Measurements from ENCODE around the gene STRN4.
A peak's percentile ranks its signal among the peaks of the same experiment; 100 is the strongest.
"Not testable (repeated sequence)": the region's sequence is repeated elsewhere in the genome, so short reads cannot be mapped to it uniquely, and the experiment has no call there.

STRN4 gene

DNA sequence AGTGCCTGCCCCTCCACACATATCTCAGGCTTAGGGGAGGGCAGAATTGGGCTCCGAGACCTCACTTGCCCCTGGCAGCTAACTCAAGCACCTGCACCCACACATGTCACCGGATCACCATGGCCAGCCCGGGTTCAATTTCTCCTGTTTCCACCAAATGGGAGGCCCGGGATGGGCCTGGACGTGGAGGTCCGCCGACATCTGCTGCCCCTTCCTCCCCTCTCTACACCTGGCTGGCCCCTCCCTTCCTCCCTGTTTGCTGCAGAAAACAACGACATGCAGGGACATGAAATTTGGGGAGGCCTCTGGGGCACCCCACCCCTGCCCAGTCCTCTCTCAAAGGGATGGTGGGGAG is 30.7 kb downstream of the STRN4 start:
- H3K27me3 Mint-ChIP-seq: no peaks in the 10 kb centered on the region
- peaks cover 55% of the 10 kb centered on the region for H3K36me3 Mint-ChIP-seq (ENCODE audit: insufficient read depth)
- H3K9me3 Mint-ChIP-seq: no peaks in the 10 kb centered on the region
- peak overlapping the region; percentile 97 to 99 for H3K4me3 Mint-ChIP-seq
- DNase-seq (no peak), ATAC-seq (replicated peaks) (no peak)
- H3K4me1 Mint-ChIP-seq (ENCODE audit: low read depth in 2 of 2): peaks cover 36 to 54% of the 10 kb centered on the region in 2 donors
- H3K27ac Mint-ChIP-seq: peak overlapping the region; percentile 97

DNA sequence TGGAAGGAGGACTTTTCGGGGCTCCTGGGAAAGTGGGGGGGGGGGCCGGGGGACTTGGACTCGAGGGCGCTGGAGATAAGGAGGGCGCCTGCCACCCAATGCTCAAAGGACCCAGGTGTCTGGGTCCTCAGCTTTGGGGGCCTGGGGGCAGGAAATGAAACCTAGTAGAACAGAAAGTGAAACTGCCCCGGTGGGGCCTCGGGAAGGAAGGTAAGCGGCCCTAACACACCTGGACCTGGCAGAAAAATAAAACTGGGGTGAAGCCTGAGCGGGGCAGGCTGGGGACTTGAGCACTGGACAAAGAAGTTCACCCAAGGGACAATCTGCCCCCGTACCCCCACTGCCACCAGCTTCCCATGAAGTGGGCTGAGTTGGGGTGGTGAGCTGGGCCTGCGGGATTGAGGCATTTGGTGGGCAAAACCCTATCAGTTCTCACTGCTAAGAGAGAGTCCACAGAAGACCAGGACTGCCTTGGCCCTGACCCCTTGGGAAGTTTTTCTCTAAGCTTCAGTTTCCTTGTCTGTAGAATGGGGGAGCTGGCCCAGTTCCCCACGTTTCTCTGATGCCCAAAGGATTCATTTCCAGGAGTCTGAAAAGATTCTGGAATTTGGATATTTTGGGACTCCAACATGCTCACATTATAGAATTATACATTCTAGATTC is 31.7 kb downstream of the STRN4 start:
- Mint-ChIP-seq H3K4me1 (ENCODE audit: low read depth in 2 of 2) (peaks cover 35 to 53% of the 10 kb centered on the region in 2 donors), H3K27me3 (no peaks in the 10 kb centered on the region), H3K4me3 (peak overlapping the region; percentile 97 to 99), H3K9me3 (no peaks in the 10 kb centered on the region), H3K27ac (peak overlapping the region; percentile 97), H3K36me3 (ENCODE audit: insufficient read depth) (peaks cover 65% of the 10 kb centered on the region)
- ATAC-seq (replicated peaks) (peak; percentile 53), DNase-seq (peak in 1 of 3 experiments; percentile 66)

DNA sequence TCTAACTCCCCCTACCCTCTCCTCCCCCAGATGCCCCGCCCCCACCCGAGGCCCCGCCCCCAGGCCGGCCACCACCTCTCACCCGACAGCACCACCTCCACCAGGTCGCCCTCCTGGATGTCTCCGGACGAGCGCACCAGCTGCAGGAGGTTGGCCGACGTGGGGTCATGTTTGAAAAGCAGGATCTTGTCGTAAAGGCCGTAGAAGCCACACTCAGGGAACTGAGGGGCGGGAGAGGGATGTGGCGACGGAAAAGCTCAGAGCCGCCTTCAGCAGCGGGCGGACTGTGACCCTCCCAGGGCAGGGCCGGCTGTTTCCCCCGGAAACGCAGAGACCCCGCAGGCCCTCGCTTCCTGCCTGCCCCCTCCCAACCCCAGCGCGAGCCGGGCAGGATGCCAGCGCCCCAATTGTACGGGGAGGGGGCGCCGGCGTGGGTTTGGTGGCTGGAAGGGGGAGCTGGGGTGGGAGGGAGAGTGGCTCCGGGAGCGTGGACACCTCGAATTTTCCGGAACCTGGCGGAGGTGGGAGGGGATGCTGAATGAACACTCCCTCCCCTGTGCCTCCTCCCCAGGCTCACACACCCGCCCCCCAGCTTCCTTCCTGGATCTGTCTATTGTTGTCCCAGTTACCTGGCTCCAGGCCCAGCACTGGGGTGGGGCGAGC is 32.3 kb downstream of the STRN4 start:
- peak overlapping the region; percentile 97 to 99 for H3K4me3 Mint-ChIP-seq
- peaks cover 29 to 46% of the 10 kb centered on the region in 2 donors for H3K4me1 Mint-ChIP-seq (ENCODE audit: low read depth in 2 of 2)
- no peaks in the 10 kb centered on the region for H3K27me3 Mint-ChIP-seq
- ATAC-seq (replicated peaks) (peak; percentile 65), DNase-seq (peak; percentile 70 to 76 (median 75))
- no peaks in the 10 kb centered on the region for H3K9me3 Mint-ChIP-seq
- H3K27ac Mint-ChIP-seq: peak overlapping the region; percentile 97
- H3K36me3 Mint-ChIP-seq (ENCODE audit: insufficient read depth): peaks cover 69% of the 10 kb centered on the region

DNA sequence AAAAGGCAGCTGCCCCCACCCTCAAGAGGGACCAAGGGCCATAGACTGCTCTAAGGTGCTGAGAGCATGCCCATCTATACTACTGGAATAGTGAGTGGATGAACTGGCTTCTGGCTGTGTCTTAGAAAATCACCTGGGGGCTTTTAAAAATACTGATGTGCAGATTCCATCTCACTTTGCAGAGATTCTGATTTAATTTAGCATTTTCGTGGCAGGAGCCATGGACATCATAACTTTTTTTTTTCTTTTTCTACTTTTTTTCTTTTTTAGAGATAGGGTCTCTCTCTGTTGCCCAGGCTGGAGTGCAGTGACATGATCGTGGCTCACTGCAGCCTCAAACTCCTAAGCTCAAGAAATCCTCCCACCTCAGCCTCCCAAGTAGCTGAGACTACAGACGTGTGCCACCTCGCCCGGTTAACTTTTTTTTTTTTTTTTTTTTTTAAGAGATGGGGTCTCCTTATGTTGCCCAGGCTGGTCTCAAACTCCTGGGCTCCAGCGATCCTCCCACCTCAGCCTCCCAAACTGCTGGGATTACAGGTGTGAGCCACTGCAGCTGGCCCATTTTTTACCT is 33.4 kb downstream of the STRN4 start:
- Mint-ChIP-seq H3K4me3 (peak overlapping the region; percentile 97 to 99), H3K4me1 (ENCODE audit: low read depth in 2 of 2) (peaks cover 20 to 36% of the 10 kb centered on the region in 2 donors), H3K27ac (peak overlapping the region; percentile 97), H3K36me3 (ENCODE audit: insufficient read depth) (peaks cover 71% of the 10 kb centered on the region)
- not testable (repeated sequence) for ATAC-seq (replicated peaks); H3K27me3 Mint-ChIP-seq; H3K9me3 Mint-ChIP-seq; DNase-seq

DNA sequence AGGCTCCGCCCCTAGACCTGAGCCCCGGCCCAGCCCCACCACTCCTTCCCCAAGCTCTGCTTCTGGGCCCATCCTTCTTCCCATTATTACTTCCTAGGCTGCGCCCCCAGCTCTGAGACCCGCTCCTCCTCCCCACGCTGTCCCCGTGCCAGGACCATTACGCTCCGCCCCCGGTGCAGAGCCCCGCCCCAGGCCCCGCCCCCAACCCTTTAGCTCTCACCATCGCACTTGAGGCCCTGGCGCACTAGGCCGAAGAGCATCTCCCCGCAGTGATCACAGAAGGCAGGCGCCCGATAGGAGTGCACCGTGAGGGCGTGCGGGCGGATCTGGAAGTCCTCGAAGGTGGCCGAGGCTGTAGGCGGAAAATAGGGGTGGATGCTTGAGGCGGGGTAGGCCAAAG is 35.6 kb downstream of the STRN4 start:
- Mint-ChIP-seq H3K36me3 (ENCODE audit: insufficient read depth) (peaks cover 77% of the 10 kb centered on the region), H3K9me3 (no peaks in the 10 kb centered on the region), H3K4me3 (no peak overlapping the region), H3K27me3 (no peaks in the 10 kb centered on the region), H3K27ac (no peak overlapping the region), H3K4me1 (ENCODE audit: low read depth in 2 of 2) (peaks cover 13 to 27% of the 10 kb centered on the region in 2 donors)
- ATAC-seq (replicated peaks) (no peak), DNase-seq (no peak)

DNA sequence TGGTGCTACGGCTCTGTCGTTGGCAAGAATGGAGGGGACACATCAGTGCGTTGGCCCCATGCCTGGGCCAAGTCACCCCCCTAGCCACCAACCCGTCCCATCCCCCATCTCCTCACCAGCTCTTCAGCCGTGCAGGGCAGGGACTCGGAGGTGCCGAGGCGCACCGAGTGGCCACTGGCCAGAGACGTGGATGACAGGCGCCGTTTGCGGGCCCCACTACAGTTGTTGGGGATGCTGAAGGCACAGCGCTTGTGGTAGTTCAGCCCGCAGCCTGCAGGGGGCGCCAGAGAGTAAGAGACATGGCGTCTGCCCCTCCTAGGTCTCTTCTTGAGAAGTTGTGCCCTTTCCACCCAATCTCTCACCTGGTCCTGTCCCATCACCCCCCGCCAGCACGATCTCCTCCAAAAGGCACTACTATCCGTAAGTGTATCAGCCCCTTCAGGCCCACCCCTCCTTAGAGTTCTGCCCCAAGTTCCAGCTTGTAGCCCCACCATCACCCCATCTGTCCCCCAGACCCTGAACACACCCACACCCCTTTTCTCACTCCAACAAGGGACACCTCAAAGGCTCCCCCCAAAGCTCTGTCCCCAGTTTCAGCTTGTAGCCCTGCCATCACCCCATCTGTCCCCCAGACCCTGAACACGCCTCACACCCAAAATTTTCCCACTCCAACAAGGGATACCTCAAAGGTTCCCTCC is 41.7 kb downstream of the STRN4 start:
- Mint-ChIP-seq H3K4me1 (ENCODE audit: low read depth in 2 of 2) (peaks cover 17% of the 10 kb centered on the region in 2 donors), H3K4me3 (peak overlapping the region in 1 of 2 donors; percentile 16), H3K27me3 (no peaks in the 10 kb centered on the region), H3K9me3 (no peaks in the 10 kb centered on the region), H3K27ac (peak overlapping the region; percentile 81 to 94), H3K36me3 (ENCODE audit: insufficient read depth) (peaks cover 90% of the 10 kb centered on the region)
- ATAC-seq (replicated peaks): peak; percentile 95
- DNase-seq: peak; percentile 90 to 94 (median 93)

DNA sequence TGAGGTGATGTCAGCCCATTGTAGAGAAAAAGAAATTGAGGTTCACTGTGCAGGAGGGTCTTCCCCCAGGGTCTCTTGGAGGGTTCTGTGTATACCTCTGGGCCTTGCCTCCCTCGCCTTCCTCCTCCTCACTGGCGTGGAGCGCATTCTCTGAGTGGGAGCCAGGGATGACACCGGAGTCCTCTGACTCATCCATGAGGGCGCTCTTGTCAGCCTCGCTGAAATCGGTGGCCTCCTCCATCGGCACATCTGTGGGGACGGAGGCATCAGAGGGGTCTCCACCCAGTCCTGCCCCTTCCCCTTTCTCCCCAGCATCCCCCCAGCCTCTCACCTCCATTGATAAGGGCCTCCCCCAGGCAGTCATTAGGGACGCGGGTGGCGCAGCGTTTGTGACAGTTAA is 45.5 kb downstream of the STRN4 start:
- ATAC-seq (replicated peaks): no peak
- no peak for DNase-seq
- no peak overlapping the region for H3K4me3 Mint-ChIP-seq
- peaks cover 13 to 15% of the 10 kb centered on the region in 2 donors for H3K4me1 Mint-ChIP-seq (ENCODE audit: low read depth in 2 of 2)
- H3K36me3 Mint-ChIP-seq (ENCODE audit: insufficient read depth): peaks cover 87% of the 10 kb centered on the region
- no peaks in the 10 kb centered on the region for H3K9me3 Mint-ChIP-seq
- H3K27me3 Mint-ChIP-seq: no peaks in the 10 kb centered on the region
- H3K27ac Mint-ChIP-seq: peak overlapping the region in 1 of 2 donors; percentile 67

DNA sequence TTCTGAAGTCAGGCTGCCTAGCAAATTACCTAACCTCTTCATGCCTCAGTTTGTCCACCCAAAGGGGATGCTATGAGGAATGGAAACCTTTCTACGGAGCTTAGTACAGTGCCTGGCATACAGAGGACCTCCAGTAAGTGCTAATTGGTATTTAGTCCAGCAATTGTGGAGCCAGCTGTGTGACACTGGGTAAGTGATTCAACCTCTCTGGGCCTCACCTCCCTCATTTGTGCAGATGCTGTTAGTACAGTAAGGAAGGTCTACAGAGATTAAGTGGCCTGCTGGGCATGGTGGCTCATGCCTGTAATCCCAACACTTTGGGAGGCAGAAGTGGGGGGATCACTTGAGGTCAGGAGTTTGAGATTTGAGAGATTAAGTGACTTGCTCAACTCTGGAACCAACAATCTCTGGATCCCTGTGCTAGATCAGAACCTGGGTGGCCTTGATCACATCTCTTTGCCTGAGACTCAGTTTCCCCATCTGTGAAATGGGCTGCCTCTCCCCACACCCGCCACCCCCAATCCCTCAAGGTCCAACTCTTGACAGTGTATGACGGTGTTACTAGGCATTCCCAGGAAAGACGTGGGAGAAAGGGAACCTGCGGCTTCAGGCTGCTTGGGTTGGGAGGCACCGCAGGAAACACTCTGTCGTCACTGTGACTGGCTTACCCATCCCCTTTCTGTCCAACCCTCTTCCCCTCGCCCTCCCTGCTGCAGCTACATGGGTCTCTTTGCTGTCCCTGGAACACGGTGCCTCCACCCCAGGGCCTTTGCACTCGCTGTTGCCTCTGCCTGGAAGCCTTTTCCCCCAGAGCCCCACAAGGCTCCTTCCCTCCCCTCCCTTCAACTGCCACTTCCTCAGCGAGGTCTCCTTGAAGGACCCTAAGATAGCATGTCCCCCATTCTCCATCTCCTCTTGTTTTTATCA is 47.6 kb downstream of the STRN4 start:
- H3K27me3 Mint-ChIP-seq: no peaks in the 10 kb centered on the region
- H3K36me3 Mint-ChIP-seq (ENCODE audit: insufficient read depth): peaks cover 93% of the 10 kb centered on the region
- H3K4me1 Mint-ChIP-seq (ENCODE audit: low read depth in 2 of 2): peaks cover 1 to 4% of the 10 kb centered on the region in 2 donors
- H3K9me3 Mint-ChIP-seq: no peaks in the 10 kb centered on the region
- ATAC-seq (replicated peaks) (no peak), DNase-seq (no peak)
- H3K27ac Mint-ChIP-seq: peak overlapping the region in 1 of 2 donors; percentile 62
- H3K4me3 Mint-ChIP-seq: no peak overlapping the region

DNA sequence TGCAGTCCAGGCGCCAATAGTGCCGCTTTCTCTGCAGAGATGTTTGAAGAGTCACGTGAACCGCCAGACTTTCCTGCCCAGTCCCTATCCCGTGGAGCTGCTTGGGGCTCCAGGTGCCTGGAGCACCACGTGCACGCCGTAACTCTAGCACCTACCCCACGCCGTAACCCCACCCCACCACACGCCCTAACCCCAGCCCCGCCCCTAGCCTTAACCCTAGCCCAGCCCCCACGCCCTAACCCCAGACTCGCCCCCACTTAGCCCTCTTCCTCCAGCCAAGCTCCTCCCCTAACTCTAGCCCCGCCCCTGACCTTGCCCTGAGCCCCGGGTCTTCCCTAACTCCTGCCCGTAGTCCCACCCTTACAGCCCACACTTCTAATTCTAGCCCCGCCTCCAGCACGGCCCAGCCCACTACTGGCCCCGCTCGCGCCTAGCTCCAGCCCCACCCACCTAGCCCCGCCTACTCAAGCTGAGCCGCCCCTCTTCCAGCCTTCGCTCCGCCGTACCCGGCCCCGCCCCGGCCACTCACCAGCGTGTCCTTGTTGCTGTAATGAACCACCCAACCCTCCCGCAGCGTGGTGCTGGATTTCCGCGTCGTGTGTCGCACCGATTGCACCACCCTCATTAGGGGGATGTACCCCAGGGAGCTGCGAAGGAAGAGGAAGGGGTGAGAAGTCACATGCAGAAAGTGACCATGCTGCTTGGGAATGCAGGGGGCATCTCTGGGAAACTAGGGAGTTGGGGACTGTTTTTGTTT is 48.9 kb downstream of the STRN4 start:
- Mint-ChIP-seq H3K36me3 (ENCODE audit: insufficient read depth) (peaks cover 91% of the 10 kb centered on the region), H3K27ac (peak overlapping the region in 1 of 2 donors; percentile 87), H3K9me3 (no peaks in the 10 kb centered on the region), H3K4me1 (ENCODE audit: low read depth in 2 of 2) (peaks cover 1 to 9% of the 10 kb centered on the region in 2 donors), H3K27me3 (no peaks in the 10 kb centered on the region), H3K4me3 (no peak overlapping the region)
- DNase-seq (peak in 1 of 3 experiments; percentile 12), ATAC-seq (replicated peaks) (peak; percentile 51)

DNA sequence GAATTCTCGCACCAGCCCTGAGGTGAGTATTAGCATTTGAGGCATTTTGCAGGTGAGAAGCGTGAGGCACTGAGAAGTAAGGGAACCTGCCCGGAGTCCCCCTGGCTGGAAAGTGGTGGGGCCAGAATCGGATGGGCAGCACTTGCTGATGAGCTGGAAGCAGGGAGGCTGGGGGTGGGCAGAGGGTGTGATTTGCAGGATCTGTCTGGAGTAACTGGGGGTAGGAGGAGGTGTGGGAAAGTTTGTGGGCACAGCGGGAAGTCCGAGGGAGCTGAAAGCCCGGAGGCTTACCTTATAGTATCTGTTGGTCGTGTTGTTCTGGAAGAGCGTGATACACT is 49.4 kb downstream of the STRN4 start:
- no peak for DNase-seq
- Mint-ChIP-seq H3K9me3 (no peaks in the 10 kb centered on the region), H3K36me3 (ENCODE audit: insufficient read depth) (peaks cover 91% of the 10 kb centered on the region), H3K4me1 (ENCODE audit: low read depth in 2 of 2) (peaks cover 1 to 12% of the 10 kb centered on the region in 2 donors), H3K27me3 (no peaks in the 10 kb centered on the region), H3K27ac (peak overlapping the region; percentile 62 to 87), H3K4me3 (no peak overlapping the region)
- no peak for ATAC-seq (replicated peaks)

DNA sequence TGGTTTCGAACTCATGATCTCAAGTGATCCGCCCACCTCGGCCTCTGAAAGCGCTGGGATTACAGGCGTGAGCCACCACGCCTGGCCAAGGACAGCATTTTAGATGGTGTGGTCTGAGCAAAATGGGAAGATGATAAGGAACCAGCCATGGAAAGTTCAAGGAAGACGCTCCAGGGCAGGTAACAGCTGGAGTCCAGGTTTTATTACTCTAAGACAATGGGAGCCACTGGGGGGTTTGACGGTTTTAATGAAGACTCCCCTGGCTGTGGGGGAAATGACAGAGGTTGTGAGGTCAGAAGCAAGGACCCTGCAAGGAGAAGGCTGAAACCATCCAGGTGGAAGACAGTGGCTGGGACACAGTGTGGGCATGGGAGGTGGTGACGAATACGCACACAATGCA is 50.2 kb downstream of the STRN4 start:
- DNase-seq: no peak
- no peaks in the 10 kb centered on the region for H3K9me3 Mint-ChIP-seq
- no peak for ATAC-seq (replicated peaks)
- H3K4me3 Mint-ChIP-seq: no peak overlapping the region
- peaks cover 1 to 12% of the 10 kb centered on the region in 2 donors for H3K4me1 Mint-ChIP-seq (ENCODE audit: low read depth in 2 of 2)
- peak overlapping the region in 1 of 2 donors; percentile 62 for H3K27ac Mint-ChIP-seq
- peaks cover 91% of the 10 kb centered on the region for H3K36me3 Mint-ChIP-seq (ENCODE audit: insufficient read depth)
- H3K27me3 Mint-ChIP-seq: no peaks in the 10 kb centered on the region

DNA sequence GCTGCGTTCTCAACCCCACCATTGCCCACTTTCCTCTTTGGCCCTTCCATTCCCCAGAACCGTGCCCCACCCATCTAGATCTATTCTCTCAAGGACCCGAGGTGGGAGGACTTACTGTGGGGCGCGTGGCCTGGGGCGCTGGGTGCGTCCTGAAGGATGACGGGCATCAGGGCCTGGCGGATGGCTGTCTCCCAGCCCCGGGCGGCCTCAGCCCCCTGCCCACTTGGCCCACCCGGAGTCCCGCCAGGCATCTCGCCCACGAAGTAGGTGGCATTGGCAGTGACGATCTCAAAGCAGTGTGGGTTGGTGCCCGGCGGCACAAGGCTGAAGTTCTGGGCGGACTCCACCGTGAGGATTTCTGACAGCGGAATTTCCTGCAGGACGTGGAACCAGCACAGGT is 52.5 kb downstream of the STRN4 start:
- H3K27me3 Mint-ChIP-seq: no peaks in the 10 kb centered on the region
- H3K4me3 Mint-ChIP-seq: no peak overlapping the region
- H3K27ac Mint-ChIP-seq: peak overlapping the region in 1 of 2 donors; percentile 75
- DNase-seq (no peak), ATAC-seq (replicated peaks) (no peak)
- H3K4me1 Mint-ChIP-seq (ENCODE audit: low read depth in 2 of 2): peaks cover 3 to 18% of the 10 kb centered on the region in 2 donors
- H3K36me3 Mint-ChIP-seq (ENCODE audit: insufficient read depth): peaks cover 89% of the 10 kb centered on the region
- no peaks in the 10 kb centered on the region for H3K9me3 Mint-ChIP-seq
